Kidney capillary endothelial cell (primary cell): ENCODE measurements around the gene CDH2.

Source experiments
- DNase-seq: peaks from one replicate; pipeline ENCODE4 v3.0.0-alpha.2; 2018; ENCODE audit warnings: low spot score

CDH2 gene

DNA sequence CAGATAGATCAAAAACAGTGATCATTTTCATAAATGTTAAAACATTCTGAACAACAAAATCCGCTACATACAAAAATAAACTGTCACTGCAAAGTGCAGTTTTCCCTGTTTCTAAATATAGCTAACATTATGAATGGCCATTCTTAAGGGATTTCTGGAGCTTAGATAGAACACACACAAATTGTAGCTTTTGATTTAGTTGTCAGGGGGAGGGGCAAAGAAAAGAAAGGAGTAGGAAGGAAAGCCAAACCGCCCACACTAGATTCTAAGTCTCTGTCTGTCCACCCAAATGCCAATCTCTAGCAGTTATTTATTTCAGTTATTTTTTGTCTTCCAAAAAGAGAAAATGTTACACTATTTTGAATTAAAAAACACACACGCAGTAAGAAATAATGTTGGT lies 182.4 kb downstream of the CDH2 start:
- DNase-seq = no peak

DNA sequence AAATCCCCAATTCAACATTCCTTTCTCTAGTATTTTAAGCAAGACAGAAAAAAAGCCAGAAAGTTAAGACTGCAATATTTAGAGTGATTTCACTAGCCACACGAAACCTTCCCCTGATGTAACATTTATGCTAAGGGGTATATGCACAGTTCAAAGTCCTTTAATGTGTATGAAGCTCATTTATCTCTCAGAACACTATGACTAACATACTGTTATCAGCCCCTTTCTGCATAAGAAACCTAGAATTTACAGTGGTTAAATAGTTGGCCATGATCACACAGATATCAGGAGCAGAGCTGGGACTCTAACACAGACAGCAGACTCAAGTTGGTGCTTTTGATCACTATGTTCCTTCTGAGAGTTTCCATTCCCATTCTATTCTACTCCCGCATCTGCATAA lies 185.5 kb downstream of the CDH2 start:
- no peak for DNase-seq

GRCh38 chr18:27985832-27986231 lies 191.1 kb downstream of the CDH2 start:
- DNase-seq = no peak

GRCh38 chr18:27983780-27984179 lies 193.2 kb downstream of the CDH2 start:
- DNase-seq = no peak

- no peak for DNase-seq
These were observed 200.0 kb downstream of the CDH2 start for GRCh38 chr18:27976806-27977408.

DNA sequence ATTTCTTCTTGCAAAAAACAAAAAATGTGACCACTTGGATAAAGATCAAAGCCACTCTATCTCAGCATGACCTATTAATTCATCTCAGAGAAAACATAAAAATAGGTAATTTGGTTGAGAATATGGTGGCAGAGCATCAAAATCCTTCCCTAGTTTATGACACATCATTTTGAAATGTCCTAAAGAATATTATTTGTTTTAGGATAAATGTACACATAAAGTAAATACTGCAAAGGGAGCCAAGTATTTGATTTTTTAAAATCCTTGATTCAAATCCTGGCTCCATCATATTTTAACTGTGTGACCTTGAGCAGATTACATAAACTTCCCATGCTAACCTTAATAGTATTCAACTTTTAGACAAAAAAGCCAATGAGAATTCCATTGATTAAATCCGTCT lies 206.6 kb downstream of the CDH2 start:
- DNase-seq = no peak

- DNase-seq = no peak
These were observed 207.7 kb downstream of the CDH2 start for GRCh38 chr18:27969206-27969605.

- DNase-seq = no peak
These were observed 208.8 kb downstream of the CDH2 start for GRCh38 chr18:27967913-27968824.

DNA sequence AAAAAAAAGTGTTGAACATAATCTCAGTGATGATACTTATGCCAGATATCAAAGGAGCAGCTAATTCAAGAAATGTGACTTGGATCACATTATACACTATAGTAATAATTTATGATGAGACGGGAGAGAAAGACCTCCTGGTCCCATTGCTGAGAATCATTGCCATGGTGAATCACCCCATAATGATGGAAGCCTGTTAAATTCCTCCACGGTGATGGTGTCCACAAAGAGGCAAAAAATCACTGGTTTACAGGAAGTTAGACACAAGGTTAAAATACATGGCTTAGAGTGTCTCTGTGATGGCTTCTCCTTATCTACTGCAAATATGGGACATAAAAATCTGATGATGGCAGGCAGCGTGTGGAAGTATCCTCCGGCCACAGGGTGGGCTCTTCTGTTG lies 210.0 kb downstream of the CDH2 start:
- DNase-seq = no peak

DNA sequence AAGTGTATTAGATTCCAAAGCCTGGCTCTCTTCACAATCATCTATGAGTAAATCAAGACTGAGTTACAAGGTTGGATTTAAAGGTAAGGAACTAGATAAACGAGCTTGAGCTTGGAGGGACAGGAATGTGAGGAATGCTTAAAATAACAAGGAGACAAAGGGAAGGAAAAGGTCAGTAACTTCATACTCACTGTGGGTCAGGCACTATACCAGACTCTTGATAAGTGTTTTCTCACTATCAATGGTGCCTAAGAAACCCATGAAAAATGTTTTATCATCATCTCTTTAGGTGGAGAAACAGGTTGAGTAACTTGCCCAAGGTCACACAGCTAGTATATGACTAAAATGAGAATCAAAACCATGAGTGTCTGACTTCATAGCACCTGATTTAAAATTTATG lies 212.1 kb downstream of the CDH2 start:
- DNase-seq = no peak

GRCh38 chr18:27959101-27959500 lies 217.8 kb downstream of the CDH2 start:
- DNase-seq = no peak

GRCh38 chr18:27956001-27956640 lies 220.8 kb downstream of the CDH2 start:
- DNase-seq = no peak

DNA sequence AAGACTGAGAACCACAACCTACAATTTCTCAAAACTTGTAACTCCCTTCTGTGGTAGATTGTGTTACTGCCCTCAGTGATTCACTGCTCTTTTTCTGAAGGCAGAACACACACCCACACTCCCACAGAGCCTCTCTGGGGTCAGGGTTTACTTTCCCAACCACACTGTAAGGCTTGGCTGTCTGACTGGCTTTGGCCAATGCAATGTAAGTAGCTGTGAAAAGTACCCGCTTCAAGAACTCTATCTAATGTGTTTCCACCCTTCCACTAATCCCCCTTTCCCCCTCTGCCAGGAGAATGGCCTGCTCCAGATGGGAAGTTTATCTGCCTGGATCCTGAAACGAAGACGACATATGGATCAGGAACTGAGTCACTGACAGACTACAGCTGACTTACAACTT lies 222.7 kb downstream of the CDH2 start:
- no peak for DNase-seq

- no peak for DNase-seq
These were observed 224.2 kb downstream of the CDH2 start for GRCh38 chr18:27952741-27953140.

GRCh38 chr18:27950648-27951228 lies 226.2 kb downstream of the CDH2 start:
- no peak for DNase-seq

GRCh38 chr18:27948986-27949385 lies 227.9 kb downstream of the CDH2 start:
- DNase-seq = no peak

DNA sequence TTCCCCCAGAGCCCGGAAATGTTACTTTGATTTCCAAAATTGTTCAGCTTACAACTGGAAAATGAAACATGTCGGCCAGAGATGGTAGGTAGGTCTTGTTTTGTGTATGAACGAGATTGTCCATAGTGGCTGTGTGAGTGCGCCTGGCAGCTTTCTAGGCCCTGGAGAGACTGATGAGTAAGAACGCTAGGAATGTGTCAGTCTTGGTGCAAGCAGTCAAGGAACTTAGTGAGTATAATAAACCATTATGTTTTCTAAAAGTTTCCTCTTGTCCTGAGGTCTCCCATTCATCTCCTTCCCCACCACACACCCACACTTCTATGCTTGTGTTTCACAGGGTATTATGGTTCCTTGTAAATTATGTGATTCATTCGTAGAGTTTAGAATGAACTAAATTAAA lies 234.2 kb downstream of the CDH2 start:
- no peak for DNase-seq

DNA sequence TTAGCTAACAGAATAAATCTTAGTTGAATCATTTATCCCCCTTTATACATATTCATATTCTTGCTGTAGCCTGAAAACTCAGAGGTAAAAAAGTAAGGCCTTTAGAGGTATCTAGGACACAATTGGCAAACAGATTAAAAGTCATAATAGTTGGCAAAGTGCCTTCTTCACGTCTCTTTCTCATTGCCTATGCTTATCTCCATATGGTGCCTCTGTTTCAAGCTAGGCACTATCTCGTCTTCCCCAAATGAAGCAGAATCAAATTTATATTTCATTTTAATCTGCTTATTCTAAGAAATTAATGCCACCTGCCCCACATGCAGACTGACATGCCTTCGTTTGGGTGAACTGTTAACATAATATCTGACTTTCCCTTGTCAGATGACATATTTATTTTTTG lies 245.4 kb downstream of the CDH2 start:
- no peak for DNase-seq

- DNase-seq = no peak
These were observed 254.2 kb downstream of the CDH2 start for GRCh38 chr18:27922780-27923179.

DNA sequence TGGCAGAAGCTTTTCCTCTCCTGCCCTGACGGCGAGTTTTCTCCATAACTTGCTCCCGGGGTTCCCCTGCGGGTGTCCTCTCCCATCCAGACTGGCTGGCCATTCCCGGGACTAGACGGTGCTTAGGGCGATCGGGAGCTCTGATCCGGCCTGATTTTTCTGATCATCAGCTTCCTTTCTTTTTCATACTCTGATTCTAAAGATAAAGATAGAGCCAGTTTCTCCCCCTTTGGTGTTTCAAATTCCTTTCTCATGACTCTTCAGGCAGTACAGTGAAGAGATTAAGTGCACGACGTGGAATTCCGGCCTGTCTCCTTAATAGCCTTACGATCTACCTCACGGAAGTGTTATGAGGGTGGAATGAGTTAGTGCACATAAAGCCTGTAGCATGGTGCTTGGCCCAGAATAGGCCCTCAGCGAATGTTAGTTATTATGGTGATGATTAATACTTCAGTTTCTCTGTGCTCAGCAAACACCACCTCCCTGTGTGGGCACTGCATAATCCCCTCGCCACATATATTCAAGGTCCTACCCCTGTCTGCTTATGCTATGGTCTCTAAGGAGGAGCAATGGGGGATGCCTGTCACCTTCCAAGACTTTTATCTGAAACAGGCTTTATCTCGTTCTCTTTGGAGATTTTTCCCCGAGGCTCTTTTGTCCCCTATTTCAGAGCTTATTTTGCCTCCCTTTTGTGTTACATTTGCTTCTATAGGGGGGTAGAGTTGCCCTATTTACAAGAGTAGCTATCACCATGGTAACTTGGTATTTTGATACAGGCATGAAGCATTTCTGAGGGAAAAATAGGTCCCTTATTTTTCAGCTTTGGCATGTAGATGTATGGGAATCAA lies 254.8 kb downstream of the CDH2 start:
- DNase-seq = no peak

DNA sequence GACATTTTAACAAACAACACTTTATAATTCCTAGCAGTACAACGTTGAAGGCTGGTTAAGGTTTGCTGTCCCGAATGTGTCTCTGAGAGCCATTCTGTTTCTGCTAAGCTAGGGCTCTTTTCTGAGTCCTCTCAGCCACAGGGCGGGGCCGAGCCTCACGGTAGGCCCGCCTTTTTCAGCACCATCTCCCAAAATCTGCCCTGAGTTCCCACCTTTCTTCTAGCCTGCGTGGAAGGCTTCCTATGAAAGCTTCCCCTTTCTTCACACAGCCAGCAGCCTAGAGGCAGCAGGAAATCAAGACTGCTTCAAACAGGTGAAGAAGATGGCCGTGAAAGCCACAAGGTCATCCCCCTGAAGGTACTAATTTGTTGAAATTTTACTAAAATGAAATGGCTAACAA lies 255.5 kb downstream of the CDH2 start:
- no peak for DNase-seq

DNA sequence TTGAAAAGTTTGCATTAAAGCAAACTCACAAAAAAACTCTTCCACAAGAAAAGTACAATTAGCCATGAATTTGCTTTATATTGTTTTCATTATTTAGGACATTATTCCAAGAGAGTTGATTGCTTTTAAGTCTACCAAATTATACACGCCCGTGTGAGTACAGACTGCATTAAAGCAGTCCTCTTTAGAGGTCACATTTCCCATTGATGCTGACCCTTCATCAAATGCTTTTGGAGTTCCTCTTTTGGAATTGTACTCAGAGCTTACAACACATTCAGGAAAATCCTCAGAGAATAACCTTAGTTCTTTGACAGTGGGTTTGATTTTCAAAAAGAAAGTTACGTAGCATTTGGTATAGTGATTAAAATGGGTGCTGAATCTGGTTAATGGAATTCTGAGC lies 256.1 kb downstream of the CDH2 start:
- no peak for DNase-seq
